Measurements from ENCODE around the gene PBX2. TPM values are rescaled to one million over a fixed set of nuclear protein-coding genes. Genes with fewer than 3 reads are reported as not detected.

PBX2 gene
- total and polyA plus RNA-seq, 2 donors, result 28.1 to 76.9 TPM

GRCh38 chr6:32151863-32152768 is 37.9 kb downstream of the PBX2 start, which contains the start of gene PRRT1:
PRRT1 (minus strand) TSS chr6:32151939; CDS start chr6:32151827, 112 bp downstream.
- peaks cover 38 to 74% of the 10 kb centered on the region in 2 donors for H3K27me3 ChIP-seq (ENCODE audit: control insufficient read depth in 2 of 2, insufficient read depth in 1 of 2, low read length in 1 of 2)
- DNase-seq (ENCODE audit: low read depth in 6 of 9, low spot score in 9 of 9), result no peak

GRCh38 chr6:32151181-32151862 is 38.7 kb downstream of the PBX2 start:
- Histone ChIP-seq H3K9me3 (ENCODE audit: control insufficient read depth in 2 of 2, insufficient read depth in 1 of 2, low read length in 1 of 2) (peaks cover 3 to 16% of the 10 kb centered on the region in 2 donors), H3K4me3 (ENCODE audit: low read length in 2 of 2) (peak overlapping the region in 1 of 2 donors; percentile 33), H3K27me3 (ENCODE audit: control insufficient read depth in 2 of 2, insufficient read depth in 1 of 2, low read length in 1 of 2) (peaks cover 41 to 82% of the 10 kb centered on the region in 2 donors), H3K36me3 (ENCODE audit: control insufficient read depth in 2 of 2, insufficient read depth in 2 of 2, low read length in 1 of 2) (peaks cover 7 to 8% of the 10 kb centered on the region in 2 donors), H3K4me1 (ENCODE audit: control insufficient read depth in 2 of 2, insufficient read depth in 2 of 2, low read length in 2 of 2) (peaks cover 19 to 70% of the 10 kb centered on the region in 2 donors), H3K27ac (ENCODE audit: low read depth in 1 of 2, low read length in 1 of 2) (no peak overlapping the region)
- WGBS, result 51% methylated on average over 8 of the region's 8 CpGs
- DNase-seq (ENCODE audit: low read depth in 6 of 9, low spot score in 9 of 9), result no peak

More at GRCh38 chr6:32151863-32152768, 37.9 kb downstream of the PBX2 start, which contains the start of gene PRRT1:
- H3K27ac ChIP-seq (ENCODE audit: low read depth in 1 of 2, low read length in 1 of 2), result peak within 1 kb of the TSS in 1 of 2 donors; percentile 39
- H3K9me3 ChIP-seq (ENCODE audit: control insufficient read depth in 2 of 2, insufficient read depth in 1 of 2, low read length in 1 of 2), result peaks cover 3 to 16% of the 10 kb centered on the region in 2 donors
- H3K36me3 ChIP-seq (ENCODE audit: control insufficient read depth in 2 of 2, insufficient read depth in 2 of 2, low read length in 1 of 2), result peaks cover 12 to 15% of the 10 kb centered on the region in 2 donors
- H3K4me1 ChIP-seq (ENCODE audit: control insufficient read depth in 2 of 2, insufficient read depth in 2 of 2, low read length in 2 of 2), result peaks cover 19 to 70% of the 10 kb centered on the region in 2 donors
- WGBS, result 29% methylated on average over 15 of the region's 24 CpGs
- H3K4me3 ChIP-seq (ENCODE audit: low read length in 2 of 2), result peak within 1 kb of the TSS in 1 of 2 donors; percentile 33

GRCh38 chr6:32149932-32150870 is 39.8 kb downstream of the PBX2 start:
- no peak overlapping the region for H3K4me3 ChIP-seq (ENCODE audit: low read length in 2 of 2)
- H3K36me3 ChIP-seq (ENCODE audit: control insufficient read depth in 2 of 2, insufficient read depth in 2 of 2, low read length in 1 of 2), result no peaks in the 10 kb centered on the region
- H3K27ac ChIP-seq (ENCODE audit: low read depth in 1 of 2, low read length in 1 of 2), result no peak overlapping the region
- WGBS, result 49% methylated on average over 55 of the region's 55 CpGs
- peaks cover 3 to 16% of the 10 kb centered on the region in 2 donors for H3K9me3 ChIP-seq (ENCODE audit: control insufficient read depth in 2 of 2, insufficient read depth in 1 of 2, low read length in 1 of 2)
- no peak for DNase-seq (ENCODE audit: low read depth in 6 of 9, low spot score in 9 of 9)
- H3K4me1 ChIP-seq (ENCODE audit: control insufficient read depth in 2 of 2, insufficient read depth in 2 of 2, low read length in 2 of 2), result peaks cover 14 to 63% of the 10 kb centered on the region in 2 donors
- peaks cover 42 to 90% of the 10 kb centered on the region in 2 donors for H3K27me3 ChIP-seq (ENCODE audit: control insufficient read depth in 2 of 2, insufficient read depth in 1 of 2, low read length in 1 of 2)

GRCh38 chr6:32149092-32149755 is 40.8 kb downstream of the PBX2 start:
- H3K4me1 ChIP-seq (ENCODE audit: control insufficient read depth in 2 of 2, insufficient read depth in 2 of 2, low read length in 2 of 2), result peaks cover 10 to 54% of the 10 kb centered on the region in 2 donors
- H3K36me3 ChIP-seq (ENCODE audit: control insufficient read depth in 2 of 2, insufficient read depth in 2 of 2, low read length in 1 of 2), result no peaks in the 10 kb centered on the region
- peaks cover 42 to 93% of the 10 kb centered on the region in 2 donors for H3K27me3 ChIP-seq (ENCODE audit: control insufficient read depth in 2 of 2, insufficient read depth in 1 of 2, low read length in 1 of 2)
- DNase-seq (ENCODE audit: low read depth in 6 of 9, low spot score in 9 of 9), result no peak
- peaks cover 3 to 16% of the 10 kb centered on the region in 2 donors for H3K9me3 ChIP-seq (ENCODE audit: control insufficient read depth in 2 of 2, insufficient read depth in 1 of 2, low read length in 1 of 2)
- 37% methylated on average over 47 of the region's 47 CpGs for WGBS
- H3K4me3 ChIP-seq (ENCODE audit: low read length in 2 of 2), result peak overlapping the region; percentile 8 to 28
- no peak overlapping the region for H3K27ac ChIP-seq (ENCODE audit: low read depth in 1 of 2, low read length in 1 of 2)

DNA sequence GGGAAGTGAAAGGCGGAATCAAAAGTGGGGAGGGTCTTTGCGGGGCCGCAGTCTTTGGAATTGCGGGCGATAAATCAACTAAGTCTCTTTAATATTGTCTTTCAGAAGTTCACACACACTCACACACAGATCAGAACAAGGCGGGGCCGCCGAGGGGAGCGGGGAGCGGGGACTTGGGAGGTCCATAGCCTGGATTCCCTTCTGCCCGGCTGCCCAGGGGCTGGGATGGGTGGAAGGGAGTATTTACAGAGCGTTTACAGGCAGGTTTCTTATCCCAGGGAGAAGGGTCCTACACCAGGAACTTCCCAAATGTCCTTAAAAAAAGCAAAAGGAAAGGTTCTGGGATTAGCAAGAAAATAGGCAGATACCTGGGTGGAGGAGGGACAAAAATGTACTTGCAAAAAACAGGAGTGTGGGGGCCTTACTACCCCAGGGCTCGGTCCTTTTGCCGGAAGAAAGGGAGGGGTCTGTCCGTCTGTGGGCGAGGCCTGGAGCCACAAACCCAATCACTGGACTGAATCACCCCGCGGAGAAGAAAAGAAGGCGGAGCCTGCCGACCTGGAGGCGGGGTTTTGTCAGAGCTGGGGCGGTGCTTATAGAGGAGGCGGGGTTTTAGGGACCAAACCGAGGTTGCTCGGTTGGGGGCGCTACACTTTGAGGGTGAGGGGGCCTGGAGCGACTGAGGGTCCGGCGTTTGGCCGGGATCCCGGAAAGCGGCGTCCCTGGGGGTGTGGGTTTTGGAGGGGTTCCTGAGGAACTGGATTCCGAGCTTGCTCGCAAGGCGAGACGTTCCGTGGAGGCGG is 41.5 kb downstream of the PBX2 start:
- 8% methylated on average over 39 of the region's 39 CpGs for WGBS
- H3K27ac ChIP-seq (ENCODE audit: low read depth in 1 of 2, low read length in 1 of 2), result no peak overlapping the region
- H3K36me3 ChIP-seq (ENCODE audit: control insufficient read depth in 2 of 2, insufficient read depth in 2 of 2, low read length in 1 of 2), result no peaks in the 10 kb centered on the region
- H3K9me3 ChIP-seq (ENCODE audit: control insufficient read depth in 2 of 2, insufficient read depth in 1 of 2, low read length in 1 of 2), result peaks cover 3 to 16% of the 10 kb centered on the region in 2 donors
- H3K4me3 ChIP-seq (ENCODE audit: low read length in 2 of 2), result peak overlapping the region; percentile 8 to 28
- peak in 1 of 9 donors; percentile 45 for DNase-seq (ENCODE audit: low read depth in 6 of 9, low spot score in 9 of 9)
- H3K4me1 ChIP-seq (ENCODE audit: control insufficient read depth in 2 of 2, insufficient read depth in 2 of 2, low read length in 2 of 2), result peaks cover 10 to 47% of the 10 kb centered on the region in 2 donors
- H3K27me3 ChIP-seq (ENCODE audit: control insufficient read depth in 2 of 2, insufficient read depth in 1 of 2, low read length in 1 of 2), result peaks cover 42 to 86% of the 10 kb centered on the region in 2 donors

- no peak overlapping the region for H3K27ac ChIP-seq (ENCODE audit: low read depth in 1 of 2, low read length in 1 of 2)
- peaks cover 3 to 16% of the 10 kb centered on the region in 2 donors for H3K9me3 ChIP-seq (ENCODE audit: control insufficient read depth in 2 of 2, insufficient read depth in 1 of 2, low read length in 1 of 2)
- peaks cover 42 to 76% of the 10 kb centered on the region in 2 donors for H3K27me3 ChIP-seq (ENCODE audit: control insufficient read depth in 2 of 2, insufficient read depth in 1 of 2, low read length in 1 of 2)
- 99% methylated on average over 4 of the region's 4 CpGs for WGBS
- peaks cover 8 to 38% of the 10 kb centered on the region in 2 donors for H3K4me1 ChIP-seq (ENCODE audit: control insufficient read depth in 2 of 2, insufficient read depth in 2 of 2, low read length in 2 of 2)
- no peaks in the 10 kb centered on the region for H3K36me3 ChIP-seq (ENCODE audit: control insufficient read depth in 2 of 2, insufficient read depth in 2 of 2, low read length in 1 of 2)
- no peak overlapping the region for H3K4me3 ChIP-seq (ENCODE audit: low read length in 2 of 2)
- no peak for DNase-seq (ENCODE audit: low read depth in 6 of 9, low spot score in 9 of 9)
These were observed 42.4 kb downstream of the PBX2 start for GRCh38 chr6:32147401-32148132.

DNA sequence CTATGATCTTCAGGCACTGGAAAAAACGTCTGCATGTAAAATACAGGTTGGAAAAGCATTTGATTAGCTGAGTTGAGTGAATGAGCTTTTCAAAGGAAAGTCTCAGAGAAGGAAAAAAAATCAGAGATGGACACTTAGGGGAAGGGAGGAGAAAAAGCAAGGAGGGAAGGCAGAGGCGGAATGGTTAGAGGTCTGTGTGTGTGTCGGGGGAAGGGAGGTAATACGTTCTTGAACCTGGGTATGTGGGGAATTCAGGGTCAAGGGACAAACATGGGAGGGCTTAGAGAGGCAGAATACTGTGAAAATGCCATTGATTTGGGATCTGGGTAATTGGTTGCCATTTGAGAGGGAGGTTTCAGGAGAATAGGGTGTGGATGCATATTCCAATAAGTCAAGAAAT is 43.3 kb downstream of the PBX2 start:
- no peak for DNase-seq (ENCODE audit: low read depth in 6 of 9, low spot score in 9 of 9)
- Histone ChIP-seq H3K36me3 (ENCODE audit: control insufficient read depth in 2 of 2, insufficient read depth in 2 of 2, low read length in 1 of 2) (no peaks in the 10 kb centered on the region), H3K4me3 (ENCODE audit: low read length in 2 of 2) (no peak overlapping the region), H3K27ac (ENCODE audit: low read depth in 1 of 2, low read length in 1 of 2) (no peak overlapping the region), H3K4me1 (ENCODE audit: control insufficient read depth in 2 of 2, insufficient read depth in 2 of 2, low read length in 2 of 2) (peaks cover 2 to 29% of the 10 kb centered on the region in 2 donors), H3K27me3 (ENCODE audit: control insufficient read depth in 2 of 2, insufficient read depth in 1 of 2, low read length in 1 of 2) (peaks cover 40 to 74% of the 10 kb centered on the region in 2 donors), H3K9me3 (ENCODE audit: control insufficient read depth in 2 of 2, insufficient read depth in 1 of 2, low read length in 1 of 2) (peaks cover 3 to 16% of the 10 kb centered on the region in 2 donors)
- 71% methylated on average over 4 of the region's 4 CpGs for WGBS

Data from thymus (tissue), 11 donors.